Measurements from ENCODE around the gene KAT5.

DNA sequence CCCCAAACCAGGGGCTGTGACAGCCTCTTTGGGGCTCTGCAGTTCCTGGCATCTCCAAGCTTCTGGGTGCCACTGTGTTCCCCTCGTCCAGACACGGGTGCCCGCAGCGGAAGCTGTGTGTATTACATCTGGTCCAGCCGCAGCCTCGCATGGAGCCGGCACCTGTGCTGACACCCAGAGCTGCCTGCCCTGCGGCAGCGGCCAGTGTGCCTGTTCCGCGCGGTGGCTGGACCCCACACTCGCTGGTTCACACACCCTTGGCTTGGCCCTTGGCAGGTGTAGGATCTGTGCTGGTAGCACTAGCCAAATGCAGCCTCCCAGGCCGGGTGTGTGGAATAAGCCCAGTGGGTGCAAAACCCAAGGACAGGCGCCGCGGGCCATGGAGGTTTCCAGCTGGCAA, 33.0 kb downstream of the KAT5 start:
- TF ChIP-seq CTCF (conservative IDR thresholded peaks at IDR 0.05; ENCODE audit: low read length) (no peak), EZH2phosphoT487 (IDR thresholded peaks at IDR 0.05; ENCODE audit: borderline replicate concordance, low read depth, low read length) (no peak)
